Activated CD4-positive, alpha-beta memory T cell treated with anti-CD3 and anti-CD28 coated beads for 36 hours (primary cell): ENCODE measurements around the gene CTAGE9. TPM values are rescaled to one million over a fixed set of nuclear protein-coding genes. Genes with fewer than 3 reads are reported as not detected.

Experiments used
- CTCF ChIA-PET: fragments of 350-600 bp; sonication (Branson Sonifier 250); formaldehyde crosslinking; loops from one replicate; lab custom pipeline; 2021; ENCODE audit warnings: antibody characterized with exemption, inconsistent platforms; lab: Charles Lee
- POLR2A ChIA-PET: fragments of 350-600 bp; sonication (Branson Sonifier 250); formaldehyde crosslinking; loops from one replicate; lab custom pipeline; 2021; ENCODE audit warnings: antibody characterized with exemption; lab: Charles Lee
- DNase-seq: peaks from one replicate; pipeline ENCODE4 v3.0.0-alpha.2; 2020
- H3K27ac Mint-ChIP-seq: one replicate; pipeline ENCODE4 v1.8.0; 2021; ENCODE audit warnings: mixed read lengths
- H3K27me3 Mint-ChIP-seq: one replicate; pipeline ENCODE4 v1.8.0; 2021; ENCODE audit warnings: mixed read lengths
- H3K36me3 Mint-ChIP-seq: one replicate; pipeline ENCODE4 v1.8.0; 2021; ENCODE audit warnings: mixed read lengths
- H3K4me1 Mint-ChIP-seq: one replicate; pipeline ENCODE4 v1.8.0; 2021; ENCODE audit warnings: low read depth, mixed read lengths
- H3K4me3 Mint-ChIP-seq: one replicate; pipeline ENCODE4 v1.8.0; 2021; ENCODE audit warnings: mild to moderate bottlenecking, mixed read lengths
- H3K9me3 Mint-ChIP-seq: one replicate; pipeline ENCODE4 v1.8.0; 2021; ENCODE audit warnings: mixed read lengths
- intact Hi-C: fragments of 100-400 bp; cut with micrococcal nuclease; formaldehyde crosslinking; loops from one replicate; pipeline ENCODE4 v1.15.1; 2023
- total RNA-seq, 2 experiments: library from RNA; stranded (reverse); gene quantifications; one replicate each; pipeline ENCODE4 v1.2.3, GENCODE V29; 2021

CTAGE9 gene
- total RNA-seq, 2 experiments from 2014 or later, result not detected

DNA sequence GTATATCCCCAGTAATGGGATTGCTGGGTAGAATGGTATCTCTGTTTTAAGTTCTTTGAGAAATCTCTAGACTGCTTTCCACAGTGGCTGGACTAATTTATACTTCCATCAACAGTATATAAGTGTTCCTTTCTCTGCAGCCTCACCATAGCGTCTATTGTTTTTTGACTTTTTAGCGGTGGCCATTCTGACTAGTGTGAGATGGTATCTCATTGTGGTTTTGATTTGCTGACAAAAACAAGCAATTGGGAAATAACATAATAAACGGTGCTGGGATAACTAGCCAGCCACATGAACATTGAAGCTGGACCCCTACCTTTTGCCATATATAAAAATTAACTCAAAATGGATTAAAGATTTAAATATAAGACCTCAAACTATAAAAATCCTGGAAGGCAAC lies 23.8 kb downstream of the CTAGE9 start:
- Mint-ChIP-seq H3K27ac (no peak overlapping the region), H3K27me3 (no peaks in the 10 kb centered on the region), H3K4me3 (no peak overlapping the region), H3K36me3 (no peaks in the 10 kb centered on the region), H3K9me3 (no peaks in the 10 kb centered on the region), H3K4me1 (peaks cover 18% of the 10 kb centered on the region)
- ChIA-PET POLR2A (no interaction called here), CTCF (interaction anchor here (1.6 to 2.4 kb wide), 2 partner anchors 59 to 223 kb away, joined by 7 to 8 read pairs; partner anchors contain the start of gene MED23)
- intact Hi-C loops, result loop anchor here (5.0 kb wide), 3 partner anchors 100 to 810 kb away; partner anchors contain the start of gene ENPP1
- DNase-seq, result no peak

DNA sequence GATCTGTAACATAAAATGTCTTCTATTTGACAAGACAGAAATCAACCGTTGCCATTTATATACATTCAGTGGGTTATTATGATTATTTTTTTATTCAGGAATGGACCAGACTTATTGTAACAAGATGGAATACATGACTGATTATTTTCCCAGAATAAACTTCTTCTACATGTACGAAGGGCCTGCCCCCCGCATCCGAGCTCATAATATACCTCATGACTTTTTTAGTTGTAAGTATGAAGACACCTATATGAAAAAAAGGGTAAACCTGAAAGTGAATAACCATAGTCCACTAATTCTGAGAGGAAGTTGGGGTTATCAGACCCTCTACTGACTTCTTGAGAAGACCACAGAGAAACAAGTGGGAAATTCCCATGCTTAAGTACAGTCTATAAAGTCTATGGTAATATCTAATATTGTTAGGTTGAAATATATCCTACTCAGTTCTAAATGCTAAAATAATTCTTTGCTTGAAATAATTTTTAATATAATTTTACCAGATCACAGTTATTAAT lies 25.5 kb downstream of the CTAGE9 start:
- Mint-ChIP-seq H3K4me1 (peaks cover 18% of the 10 kb centered on the region), H3K27me3 (no peaks in the 10 kb centered on the region), H3K4me3 (no peak overlapping the region), H3K27ac (no peak overlapping the region), H3K9me3 (no peaks in the 10 kb centered on the region), H3K36me3 (no peaks in the 10 kb centered on the region)
- intact Hi-C loops, result loop anchor here (5.0 kb wide), 3 partner anchors 102 to 812 kb away; partner anchors contain the start of gene ENPP1
- POLR2A ChIA-PET, result no interaction called here
- peak; percentile 33 for DNase-seq
- CTCF ChIA-PET, result interaction anchor here (0.6 to 0.7 kb wide), 2 partner anchors 10 to 57 kb away, joined by 3 read pairs; partner anchors contain the start of gene MED23

DNA sequence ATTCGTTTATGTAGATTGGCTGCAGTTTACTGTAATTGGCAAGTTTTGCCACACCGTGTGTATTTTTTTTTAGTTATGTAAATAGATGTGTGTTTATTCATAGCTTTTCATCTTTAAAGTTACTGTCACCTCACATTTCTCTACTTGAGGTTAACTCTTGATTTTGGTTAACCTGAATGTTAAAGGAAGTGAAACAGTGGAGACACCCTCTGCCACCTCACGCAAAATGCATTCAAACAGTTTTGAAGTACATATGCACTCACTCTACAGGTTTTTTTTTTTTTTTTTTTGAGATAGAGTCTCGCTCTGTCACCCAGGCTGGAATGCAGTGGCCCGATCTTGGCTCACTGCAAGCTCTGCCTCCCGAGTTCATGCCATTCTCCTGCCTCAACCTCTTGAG lies 27.3 kb downstream of the CTAGE9 start:
- no peaks in the 10 kb centered on the region for H3K9me3 Mint-ChIP-seq
- CTCF ChIA-PET, result no interaction called here
- H3K27ac Mint-ChIP-seq, result no peak overlapping the region
- no peaks in the 10 kb centered on the region for H3K27me3 Mint-ChIP-seq
- intact Hi-C loops, result no loop called here
- no peak overlapping the region for H3K4me3 Mint-ChIP-seq
- POLR2A ChIA-PET, result no interaction called here
- peaks cover 14% of the 10 kb centered on the region for H3K4me1 Mint-ChIP-seq
- H3K36me3 Mint-ChIP-seq, result no peaks in the 10 kb centered on the region
- no peak for DNase-seq

DNA sequence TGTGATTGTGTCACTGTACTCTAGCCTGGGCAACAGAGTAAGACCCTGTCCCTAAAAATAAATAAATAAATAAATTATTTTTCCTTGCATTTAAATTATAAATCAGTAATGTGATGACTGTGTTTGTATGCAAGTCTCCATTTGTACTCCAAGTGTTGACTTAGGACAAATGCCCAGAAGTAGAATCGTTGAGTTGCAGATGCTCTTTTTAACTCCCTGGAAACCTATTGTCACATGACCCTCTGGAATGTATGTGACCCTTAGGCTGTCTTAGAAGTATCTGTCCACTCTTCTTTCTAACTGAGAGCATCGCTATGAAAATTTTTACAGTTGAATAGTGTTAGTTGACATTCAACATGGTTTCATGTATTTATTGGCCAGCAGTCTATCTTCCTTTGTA lies 28.4 kb downstream of the CTAGE9 start:
- ChIA-PET POLR2A (no interaction called here), CTCF (no interaction called here)
- H3K27me3 Mint-ChIP-seq, result no peaks in the 10 kb centered on the region
- no peak overlapping the region for H3K4me3 Mint-ChIP-seq
- no peak for DNase-seq
- H3K27ac Mint-ChIP-seq, result no peak overlapping the region
- no peaks in the 10 kb centered on the region for H3K9me3 Mint-ChIP-seq
- intact Hi-C loops, result no loop called here
- H3K4me1 Mint-ChIP-seq, result peaks cover 6% of the 10 kb centered on the region
- H3K36me3 Mint-ChIP-seq, result no peaks in the 10 kb centered on the region

DNA sequence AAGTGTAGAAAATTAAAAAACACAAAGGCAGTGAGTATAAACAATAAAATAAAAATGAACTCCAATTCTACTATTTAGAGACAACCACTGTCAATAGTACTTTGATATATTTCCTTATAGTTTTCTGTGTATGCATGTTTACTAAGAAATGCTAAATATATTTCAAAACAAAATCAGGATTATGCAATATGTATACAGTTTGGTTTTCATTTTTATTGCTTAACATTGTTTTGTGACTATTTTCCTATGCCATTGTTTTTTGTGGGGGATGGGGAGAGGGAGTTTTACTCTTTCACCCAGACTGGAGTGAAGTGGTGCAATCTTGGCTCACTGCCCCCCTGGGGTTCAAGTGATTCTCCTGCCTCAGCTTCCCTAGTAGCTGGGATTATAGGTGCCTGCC lies 29.2 kb downstream of the CTAGE9 start:
- CTCF ChIA-PET, result no interaction called here
- intact Hi-C loops, result no loop called here

DNA sequence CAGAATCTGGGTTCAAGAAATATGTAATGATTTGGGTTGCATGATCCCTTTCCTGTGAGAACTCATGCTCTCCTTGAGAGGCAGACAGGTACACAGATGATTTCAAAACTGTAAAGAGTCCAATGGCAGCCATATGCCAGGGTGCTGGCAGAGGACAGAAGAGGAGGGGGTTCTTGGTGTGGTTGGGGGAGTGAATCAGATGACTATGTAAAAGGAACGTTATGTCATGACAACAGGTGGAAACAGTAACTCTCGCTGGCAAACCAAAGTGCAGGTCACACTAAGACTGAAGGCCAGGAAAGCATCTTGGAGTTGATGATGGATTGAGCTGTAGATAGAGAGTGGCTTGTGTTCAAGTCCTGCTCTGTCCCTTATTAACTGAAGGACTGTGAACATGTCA lies 29.9 kb downstream of the CTAGE9 start:
- H3K27ac Mint-ChIP-seq, result no peak overlapping the region
- no peaks in the 10 kb centered on the region for H3K36me3 Mint-ChIP-seq
- peaks cover 4% of the 10 kb centered on the region for H3K4me1 Mint-ChIP-seq

More for the DNA sequence above, 29.2 kb downstream of the CTAGE9 start:
- H3K4me3 Mint-ChIP-seq, result no peak overlapping the region
- POLR2A ChIA-PET, result no interaction called here
- peaks cover 4% of the 10 kb centered on the region for H3K4me1 Mint-ChIP-seq
- H3K27me3 Mint-ChIP-seq, result no peaks in the 10 kb centered on the region
- H3K36me3 Mint-ChIP-seq, result no peaks in the 10 kb centered on the region
- H3K27ac Mint-ChIP-seq, result no peak overlapping the region
- H3K9me3 Mint-ChIP-seq, result no peaks in the 10 kb centered on the region
- no peak for DNase-seq

DNA sequence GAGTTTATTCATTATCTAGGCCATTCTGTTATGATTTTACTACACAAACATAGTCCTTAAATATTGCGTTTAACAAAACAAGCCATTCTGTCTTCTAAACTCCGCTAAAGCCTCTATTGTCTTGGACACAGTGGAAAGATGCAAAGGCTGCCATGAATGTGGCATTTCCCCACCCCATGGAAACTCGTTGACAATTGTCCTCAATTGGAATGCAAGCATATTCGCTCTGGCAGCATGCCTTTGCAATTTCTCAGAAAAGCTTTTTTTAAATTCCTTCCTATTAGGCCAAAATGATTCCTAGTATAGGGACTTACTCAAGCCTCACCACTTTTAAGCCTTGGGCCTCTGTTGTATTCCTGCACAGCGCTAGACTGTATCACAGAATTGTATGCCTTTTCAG lies 32.4 kb downstream of the CTAGE9 start:
- no peaks in the 10 kb centered on the region for H3K27me3 Mint-ChIP-seq
- CTCF ChIA-PET, result no interaction called here
- H3K4me3 Mint-ChIP-seq, result no peak overlapping the region
- no peak for DNase-seq
- no peaks in the 10 kb centered on the region for H3K9me3 Mint-ChIP-seq
- H3K36me3 Mint-ChIP-seq, result no peaks in the 10 kb centered on the region
- no peak overlapping the region for H3K27ac Mint-ChIP-seq
- no peaks in the 10 kb centered on the region for H3K4me1 Mint-ChIP-seq
- intact Hi-C loops, result no loop called here
- POLR2A ChIA-PET, result no interaction called here

More for the DNA sequence above, 29.9 kb downstream of the CTAGE9 start:
- intact Hi-C loops, result no loop called here
- ChIA-PET POLR2A (no interaction called here), CTCF (interaction anchor here (1.3 kb wide), 1 partner anchor 53 kb away, joined by 5 read pairs; the partner anchor contains the start of gene MED23)
- H3K27me3 Mint-ChIP-seq, result no peaks in the 10 kb centered on the region
- no peak for DNase-seq
- no peak overlapping the region for H3K4me3 Mint-ChIP-seq
- H3K9me3 Mint-ChIP-seq, result no peaks in the 10 kb centered on the region

DNA sequence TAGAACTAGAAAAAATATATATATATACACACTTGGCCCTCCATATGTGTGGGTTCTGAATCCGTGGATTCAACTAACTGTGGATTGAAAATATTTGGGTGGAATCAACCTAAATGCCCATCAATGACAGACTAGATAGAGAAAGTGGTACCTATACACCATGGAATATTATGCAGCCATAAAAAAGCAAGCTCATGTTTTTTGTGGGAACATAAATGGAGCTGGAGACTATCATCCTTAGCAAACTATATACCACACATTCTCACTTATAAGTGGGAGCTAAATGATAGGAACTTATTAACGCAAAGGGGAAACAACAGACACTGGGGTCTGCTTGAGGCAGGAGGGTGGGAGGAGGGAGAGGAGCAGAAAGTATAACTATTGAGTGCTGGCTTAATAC lies 37.6 kb downstream of the CTAGE9 start:
- H3K4me3 Mint-ChIP-seq, result no peak overlapping the region

DNA sequence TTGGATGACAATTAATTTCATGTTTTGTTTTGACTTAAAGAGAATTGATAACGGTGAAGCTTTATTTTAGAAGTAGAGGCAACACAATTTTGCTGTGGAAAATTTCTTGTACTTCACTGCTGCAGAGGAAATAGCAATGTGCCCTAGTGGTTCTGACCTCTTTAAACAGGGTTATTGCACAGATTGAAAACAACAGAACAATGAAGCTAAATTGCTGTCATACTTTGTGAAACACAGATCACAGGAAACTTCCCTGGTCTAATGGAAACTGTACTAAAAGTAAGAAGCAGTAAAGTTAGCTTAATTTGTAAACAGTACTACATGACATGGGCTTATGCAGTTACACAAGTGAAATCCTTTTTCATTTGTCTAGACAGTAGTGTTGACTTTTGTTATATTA lies 40.9 kb downstream of the CTAGE9 start:
- no peak for DNase-seq
- intact Hi-C loops, result no loop called here
- no peak overlapping the region for H3K4me3 Mint-ChIP-seq
- H3K27ac Mint-ChIP-seq, result no peak overlapping the region
- H3K4me1 Mint-ChIP-seq, result no peaks in the 10 kb centered on the region
- H3K36me3 Mint-ChIP-seq, result no peaks in the 10 kb centered on the region
- peaks cover 3% of the 10 kb centered on the region for H3K9me3 Mint-ChIP-seq
- CTCF ChIA-PET, result no interaction called here
- H3K27me3 Mint-ChIP-seq, result no peaks in the 10 kb centered on the region
- POLR2A ChIA-PET, result no interaction called here

More for the DNA sequence above, 37.6 kb downstream of the CTAGE9 start:
- H3K36me3 Mint-ChIP-seq, result no peaks in the 10 kb centered on the region
- DNase-seq, result no peak
- H3K9me3 Mint-ChIP-seq, result peaks cover 3% of the 10 kb centered on the region
- intact Hi-C loops, result no loop called here
- ChIA-PET CTCF (no interaction called here), POLR2A (no interaction called here)
- no peaks in the 10 kb centered on the region for H3K27me3 Mint-ChIP-seq
- H3K4me1 Mint-ChIP-seq, result no peaks in the 10 kb centered on the region
- no peak overlapping the region for H3K27ac Mint-ChIP-seq

DNA sequence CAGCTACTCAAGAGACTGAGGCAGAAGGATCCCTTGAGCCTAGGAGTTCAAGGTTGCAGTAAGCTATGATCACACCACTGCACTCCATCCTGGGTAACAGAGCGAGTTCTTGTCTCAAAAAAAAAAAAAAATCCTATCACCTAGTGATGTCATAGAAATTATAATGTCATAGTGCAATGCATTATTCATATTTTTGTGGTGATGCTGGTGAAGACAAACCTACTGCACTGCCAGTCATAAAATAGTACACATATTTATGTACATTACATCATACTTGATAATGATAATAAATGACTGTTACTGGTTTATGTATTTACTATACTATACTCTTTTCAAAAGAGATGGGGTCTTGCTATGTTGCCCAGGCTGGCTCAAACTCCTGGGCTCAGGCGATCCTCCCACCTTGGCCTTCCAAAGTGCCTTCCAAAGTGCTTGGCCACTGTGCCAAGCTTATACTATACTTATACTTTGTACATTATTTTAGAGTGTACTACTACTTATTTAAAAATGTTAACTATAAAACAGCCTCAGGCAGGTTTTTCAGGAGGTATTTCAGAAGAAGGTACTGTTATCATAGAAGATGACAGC lies 47.1 kb downstream of the CTAGE9 start:
- H3K36me3 Mint-ChIP-seq, result no peaks in the 10 kb centered on the region
- no peaks in the 10 kb centered on the region for H3K9me3 Mint-ChIP-seq
- no peak for DNase-seq
- H3K27me3 Mint-ChIP-seq, result no peaks in the 10 kb centered on the region
- ChIA-PET CTCF (no interaction called here), POLR2A (interaction anchor here (0.6 kb wide), 1 partner anchor 34 kb away, joined by 3 read pairs; no protein-coding TSS in a partner anchor)
- H3K27ac Mint-ChIP-seq, result no peak overlapping the region
- intact Hi-C loops, result no loop called here
- no peak overlapping the region for H3K4me3 Mint-ChIP-seq
- H3K4me1 Mint-ChIP-seq, result no peaks in the 10 kb centered on the region

DNA sequence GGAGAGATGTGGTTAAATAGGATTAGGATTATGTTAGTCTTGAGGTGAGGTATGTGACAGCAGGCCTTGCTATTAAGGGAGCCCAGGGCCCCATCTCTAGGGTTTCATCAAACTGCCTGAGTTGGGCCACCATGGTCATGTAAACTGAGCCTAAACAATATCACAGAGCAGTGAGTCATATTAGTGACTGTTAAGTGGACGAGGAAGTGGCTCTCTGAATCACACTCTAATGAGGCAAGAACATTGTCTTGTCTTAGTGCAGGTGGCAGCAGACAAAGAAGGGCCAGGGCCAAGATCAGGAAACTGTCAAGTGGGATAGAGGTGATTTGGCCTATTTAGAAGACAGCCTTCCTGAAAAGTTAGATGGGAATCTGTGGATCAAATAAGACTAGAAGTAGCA lies 50.6 kb downstream of the CTAGE9 start:
- CTCF ChIA-PET, result no interaction called here
- DNase-seq, result no peak
- no peaks in the 10 kb centered on the region for H3K4me1 Mint-ChIP-seq
- no peak overlapping the region for H3K4me3 Mint-ChIP-seq
- no peaks in the 10 kb centered on the region for H3K36me3 Mint-ChIP-seq
- no peak overlapping the region for H3K27ac Mint-ChIP-seq
- POLR2A ChIA-PET, result no interaction called here
- no peaks in the 10 kb centered on the region for H3K9me3 Mint-ChIP-seq
- H3K27me3 Mint-ChIP-seq, result no peaks in the 10 kb centered on the region
- intact Hi-C loops, result no loop called here
